Activated CD8-positive, alpha-beta T cell treated with anti-CD3 and anti-CD28 coated beads, Interleukin-2, amount 10 ng/mL, durations not matched to agents 7 days and 5 days (primary cell): ENCODE measurements around the gene RBM8A. TPM values are rescaled to one million over a fixed set of nuclear protein-coding genes. Genes with fewer than 3 reads are reported as not detected.

Experiments used
- ATAC-seq: fragments of 150-1000 bp; cut with Tn5 transposase; one replicate; pipeline ENCODE4 v1.10.0; 2021; ENCODE audit warnings: moderate library complexity
- CTCF ChIA-PET: fragments of 350-600 bp; sonication (Branson Sonifier 250); formaldehyde crosslinking; loops from one replicate; lab custom pipeline; 2021; ENCODE audit warnings: antibody characterized with exemption; lab: Charles Lee
- POLR2A ChIA-PET: fragments of 350-600 bp; sonication (Branson Sonifier 250); formaldehyde crosslinking; loops from one replicate; lab custom pipeline; 2021; ENCODE audit warnings: antibody characterized with exemption; lab: Charles Lee
- DNase-seq: peaks from one replicate; pipeline ENCODE4 v3.0.0-alpha.2; 2020
- H3K27ac Mint-ChIP-seq: one replicate; pipeline ENCODE4 v1.8.0; 2021; ENCODE audit warnings: mild to moderate bottlenecking, mixed read lengths
- H3K27me3 Mint-ChIP-seq: one replicate; pipeline ENCODE4 v1.8.0; 2021; ENCODE audit warnings: low read depth, mixed read lengths
- H3K36me3 Mint-ChIP-seq: one replicate; pipeline ENCODE4 v1.8.0; 2021; ENCODE audit warnings: low read depth, mixed read lengths
- H3K4me1 Mint-ChIP-seq: one replicate; pipeline ENCODE4 v1.8.0; 2021; ENCODE audit warnings: low read depth, mixed read lengths
- H3K4me3 Mint-ChIP-seq: one replicate; pipeline ENCODE4 v1.8.0; 2021; ENCODE audit warnings: mild to moderate bottlenecking, mixed read lengths
- H3K9me3 Mint-ChIP-seq: one replicate; pipeline ENCODE4 v1.8.0; 2022; ENCODE audit warnings: mixed read lengths; ENCODE audit not compliant: insufficient read depth
- total RNA-seq, 2 experiments: library from RNA; stranded (reverse); gene quantifications; one replicate each; pipeline ENCODE4 v1.2.3, GENCODE V29; 2021

The RBM8A gene
- total RNA-seq, 2 experiments from 2014 or later, result 202 to 204 TPM

- H3K27me3 Mint-ChIP-seq, result no peaks in the 10 kb centered on the region
- peak overlapping the region; percentile 84 for H3K27ac Mint-ChIP-seq
- peak; percentile 38 for DNase-seq
- H3K9me3 Mint-ChIP-seq, result no peaks in the 10 kb centered on the region
- peaks cover 10% of the 10 kb centered on the region for H3K36me3 Mint-ChIP-seq
- ChIA-PET CTCF (interaction anchor here (1.0 to 7.3 kb wide), 7 partner anchors 11 to 116 kb away, joined by 3 to 98 read pairs (median 19); partner anchors contain the start of genes ITGA10, NUDT17 and RBM8A), POLR2A (interaction anchor here (2.4 to 3.2 kb wide), 2 partner anchors 17 to 35 kb away, joined by 14 to 58 read pairs; partner anchors contain the start of gene RBM8A)
- peak overlapping the region; percentile 93 for H3K4me3 Mint-ChIP-seq
- H3K4me1 Mint-ChIP-seq, result peaks cover 63% of the 10 kb centered on the region
- ATAC-seq, result no peak
Measured at GRCh38 chr1:145962157-145963102, 35.1 kb upstream of the RBM8A start.

- DNase-seq (peak; percentile 63), ATAC-seq (no peak)
- H3K36me3 Mint-ChIP-seq, result peaks cover 3% of the 10 kb centered on the region
- peaks cover 62% of the 10 kb centered on the region for H3K4me1 Mint-ChIP-seq
- H3K27ac Mint-ChIP-seq, result peak overlapping the region; percentile 84
- H3K27me3 Mint-ChIP-seq, result no peaks in the 10 kb centered on the region
- POLR2A ChIA-PET, result interaction anchor here (2.4 kb wide), 1 partner anchor 34 kb away, joined by 14 read pairs; the partner anchor contains the start of gene RBM8A
- CTCF ChIA-PET, result interaction anchor here (6.4 to 7.3 kb wide), 3 partner anchors 17 to 115 kb away, joined by 46 to 98 read pairs (median 52); partner anchors contain the start of genes NUDT17 and RBM8A
- H3K4me3 Mint-ChIP-seq, result peak overlapping the region; percentile 87
- H3K9me3 Mint-ChIP-seq, result no peaks in the 10 kb centered on the region
Measured at GRCh38 chr1:145961425-145962156, 34.3 kb upstream of the RBM8A start.

GRCh38 chr1:145961109-145961424, 33.8 kb upstream of the RBM8A start:
- H3K9me3 Mint-ChIP-seq, result no peaks in the 10 kb centered on the region
- no peak for DNase-seq
- peaks cover 64% of the 10 kb centered on the region for H3K4me1 Mint-ChIP-seq
- no peak for ATAC-seq
- ChIA-PET CTCF (interaction anchor here (6.4 to 7.3 kb wide), 3 partner anchors 18 to 115 kb away, joined by 46 to 98 read pairs (median 52); partner anchors contain the start of genes NUDT17 and RBM8A), POLR2A (interaction anchor here (1.5 to 2.4 kb wide), 2 partner anchors 18 to 34 kb away, joined by 3 to 14 read pairs; partner anchors contain the start of gene RBM8A)
- H3K36me3 Mint-ChIP-seq, result peaks cover 3% of the 10 kb centered on the region
- no peaks in the 10 kb centered on the region for H3K27me3 Mint-ChIP-seq
- H3K27ac Mint-ChIP-seq, result peak overlapping the region; percentile 84
- peak overlapping the region; percentile 87 for H3K4me3 Mint-ChIP-seq

- peak; percentile 63 for DNase-seq
- ChIA-PET CTCF (interaction anchor here (1.7 to 7.3 kb wide), 4 partner anchors 18 to 114 kb away, joined by 5 to 98 read pairs (median 49); partner anchors contain the start of genes NUDT17 and RBM8A), POLR2A (interaction anchor here (1.5 kb wide), 1 partner anchor 18 kb away, joined by 3 read pairs; no protein-coding TSS in a partner anchor)
- peak overlapping the region; percentile 84 for H3K27ac Mint-ChIP-seq
- H3K27me3 Mint-ChIP-seq, result no peaks in the 10 kb centered on the region
- peaks cover 69% of the 10 kb centered on the region for H3K4me1 Mint-ChIP-seq
- H3K36me3 Mint-ChIP-seq, result peaks cover 3% of the 10 kb centered on the region
- H3K4me3 Mint-ChIP-seq, result peak overlapping the region; percentile 87
- ATAC-seq, result peak; percentile 9
- no peaks in the 10 kb centered on the region for H3K9me3 Mint-ChIP-seq
Measured at GRCh38 chr1:145960468-145961108, 33.3 kb upstream of the RBM8A start.

- peaks cover under 1% of the 10 kb centered on the region for H3K36me3 Mint-ChIP-seq
- DNase-seq, result no peak
Measured at GRCh38 chr1:145959957-145960467, 32.7 kb upstream of the RBM8A start.

GRCh38 chr1:145959333-145959732, 32.0 kb upstream of the RBM8A start:
- Mint-ChIP-seq H3K4me1 (peaks cover 75% of the 10 kb centered on the region), H3K9me3 (no peaks in the 10 kb centered on the region), H3K27me3 (no peaks in the 10 kb centered on the region), H3K4me3 (peak overlapping the region; percentile 17), H3K36me3 (peaks cover 2% of the 10 kb centered on the region), H3K27ac (no peak overlapping the region)
- DNase-seq (no peak), ATAC-seq (no peak)
- POLR2A ChIA-PET, result interaction anchor here (1.2 to 3.4 kb wide), 4 partner anchors 20 to 92 kb away, joined by 3 to 42 read pairs (median 8); partner anchors contain the start of gene RBM8A
- CTCF ChIA-PET, result interaction anchor here (1.1 to 7.3 kb wide), 8 partner anchors 10 to 114 kb away, joined by 3 to 46 read pairs (median 6); partner anchors contain the start of genes NUDT17, PEX11B and RBM8A

More at GRCh38 chr1:145959957-145960467, 32.7 kb upstream of the RBM8A start:
- ChIA-PET CTCF (interaction anchor here (1.7 to 7.3 kb wide), 4 partner anchors 18 to 71 kb away, joined by 5 to 98 read pairs (median 43); partner anchors contain the start of gene RBM8A), POLR2A (interaction anchor here (1.2 to 1.5 kb wide), 2 partner anchors 19 to 91 kb away, joined by 3 read pairs; no protein-coding TSS in a partner anchor)
- H3K4me3 Mint-ChIP-seq, result peak overlapping the region; percentile 87
- ATAC-seq, result no peak
- no peaks in the 10 kb centered on the region for H3K9me3 Mint-ChIP-seq
- H3K27ac Mint-ChIP-seq, result no peak overlapping the region
- peaks cover 70% of the 10 kb centered on the region for H3K4me1 Mint-ChIP-seq
- no peaks in the 10 kb centered on the region for H3K27me3 Mint-ChIP-seq

GRCh38 chr1:145958734-145959133, 31.4 kb upstream of the RBM8A start:
- no peak overlapping the region for H3K4me3 Mint-ChIP-seq
- no peaks in the 10 kb centered on the region for H3K27me3 Mint-ChIP-seq
- ATAC-seq (no peak), DNase-seq (no peak)
- H3K36me3 Mint-ChIP-seq, result peaks cover 2% of the 10 kb centered on the region
- no peaks in the 10 kb centered on the region for H3K9me3 Mint-ChIP-seq
- no peak overlapping the region for H3K27ac Mint-ChIP-seq
- peaks cover 73% of the 10 kb centered on the region for H3K4me1 Mint-ChIP-seq
- ChIA-PET CTCF (interaction anchor here (1.0 to 7.3 kb wide), 12 partner anchors 10 to 114 kb away, joined by 3 to 46 read pairs (median 8); partner anchors contain the start of genes NUDT17, PEX11B, PIAS3 and RBM8A), POLR2A (interaction anchor here (0.8 to 3.4 kb wide), 7 partner anchors 20 to 93 kb away, joined by 3 to 42 read pairs (median 5); partner anchors contain the start of gene RBM8A)

GRCh38 chr1:145957443-145958319, 30.4 kb upstream of the RBM8A start, which contains the start of gene LIX1L:
Gene LIX1L, minus strand, starts transcription at chr1:145958017. Its CDS starts 90 bp downstream, at chr1:145957927.
- CTCF ChIA-PET, result interaction anchor here (0.7 to 7.3 kb wide), 17 partner anchors 14 to 113 kb away, joined by 3 to 46 read pairs (median 5); partner anchors contain the start of genes ITGA10, NUDT17, PEX11B and PIAS3
- H3K36me3 Mint-ChIP-seq, result peaks cover 8% of the 10 kb centered on the region
- peaks cover 62% of the 10 kb centered on the region for H3K4me1 Mint-ChIP-seq
- H3K4me3 Mint-ChIP-seq, result peak within 1 kb of the TSS; percentile 85
- POLR2A ChIA-PET, result interaction anchor here (0.8 to 3.4 kb wide), 16 partner anchors 15 to 133 kb away, joined by 3 to 42 read pairs (median 5); partner anchors contain the start of genes PEX11B, PIAS3, POLR3C and RBM8A
- H3K27ac Mint-ChIP-seq, result peak within 1 kb of the TSS; percentile 84
- H3K9me3 Mint-ChIP-seq, result no peaks in the 10 kb centered on the region
- peak; percentile 98 for DNase-seq
- H3K27me3 Mint-ChIP-seq, result no peaks in the 10 kb centered on the region
- ATAC-seq, result peak; percentile 93

- peaks cover 61% of the 10 kb centered on the region for H3K4me1 Mint-ChIP-seq
- H3K4me3 Mint-ChIP-seq, result peak overlapping the region; percentile 85
- ATAC-seq, result no peak
- peak; percentile 38 for DNase-seq
- H3K9me3 Mint-ChIP-seq, result no peaks in the 10 kb centered on the region
- H3K27ac Mint-ChIP-seq, result peak overlapping the region; percentile 84
- ChIA-PET POLR2A (interaction anchor here (1.0 to 3.4 kb wide), 10 partner anchors 14 to 98 kb away, joined by 3 to 42 read pairs (median 4); partner anchors contain the start of genes PEX11B, PIAS3, RBM8A and TXNIP), CTCF (interaction anchor here (1.0 to 7.3 kb wide), 11 partner anchors 13 to 112 kb away, joined by 3 to 46 read pairs (median 8); partner anchors contain the start of genes ITGA10, NUDT17 and RBM8A)
- peaks cover 13% of the 10 kb centered on the region for H3K36me3 Mint-ChIP-seq
- H3K27me3 Mint-ChIP-seq, result no peaks in the 10 kb centered on the region
Measured at GRCh38 chr1:145956781-145957442, 29.6 kb upstream of the RBM8A start.
